Measurements from ENCODE around the gene BTBD9. TPM values are rescaled to one million over a fixed set of nuclear protein-coding genes. Genes with fewer than 3 reads are reported as not detected.

Gene BTBD9
- total RNA-seq, 6 experiments from 2014 or later, result 4.5 to 7.5 (median 5.7) TPM

DNA sequence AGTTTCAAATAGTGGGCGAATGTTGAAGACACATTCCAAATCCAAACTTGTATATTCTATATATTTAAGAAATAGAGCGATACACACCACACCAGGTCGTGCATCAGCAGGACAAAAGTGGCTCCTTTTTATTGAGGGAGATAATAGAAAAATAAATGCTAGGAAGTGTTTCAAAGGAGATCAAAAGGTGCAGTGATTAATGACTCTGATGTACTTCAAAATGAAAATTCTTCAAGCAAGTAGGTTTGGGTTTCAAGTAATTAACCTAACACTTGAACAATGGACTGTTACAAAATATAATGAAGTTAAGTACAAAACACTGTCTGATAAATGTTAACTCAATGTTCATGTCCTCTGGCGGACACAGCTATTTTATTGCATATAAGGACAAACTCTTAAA, 185.9 kb downstream of the BTBD9 start:
- TF ChIP-seq, protein P1, sequence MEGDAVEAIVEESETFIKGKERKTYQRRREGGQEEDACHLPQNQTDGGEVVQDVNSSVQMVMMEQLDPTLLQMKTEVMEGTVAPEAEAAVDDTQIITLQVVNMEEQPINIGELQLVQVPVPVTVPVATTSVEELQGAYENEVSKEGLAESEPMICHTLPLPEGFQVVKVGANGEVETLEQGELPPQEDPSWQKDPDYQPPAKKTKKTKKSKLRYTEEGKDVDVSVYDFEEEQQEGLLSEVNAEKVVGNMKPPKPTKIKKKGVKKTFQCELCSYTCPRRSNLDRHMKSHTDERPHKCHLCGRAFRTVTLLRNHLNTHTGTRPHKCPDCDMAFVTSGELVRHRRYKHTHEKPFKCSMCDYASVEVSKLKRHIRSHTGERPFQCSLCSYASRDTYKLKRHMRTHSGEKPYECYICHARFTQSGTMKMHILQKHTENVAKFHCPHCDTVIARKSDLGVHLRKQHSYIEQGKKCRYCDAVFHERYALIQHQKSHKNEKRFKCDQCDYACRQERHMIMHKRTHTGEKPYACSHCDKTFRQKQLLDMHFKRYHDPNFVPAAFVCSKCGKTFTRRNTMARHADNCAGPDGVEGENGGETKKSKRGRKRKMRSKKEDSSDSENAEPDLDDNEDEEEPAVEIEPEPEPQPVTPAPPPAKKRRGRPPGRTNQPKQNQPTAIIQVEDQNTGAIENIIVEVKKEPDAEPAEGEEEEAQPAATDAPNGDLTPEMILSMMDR (IDR thresholded peaks at IDR 0.05), result no peak
- TF ChIP-seq POLR2A (IDR thresholded peaks at IDR 0.05), result no peak
- ATAC-seq (no peak), DNase-seq (no peak)
- Histone ChIP-seq H3K4me3 (no peak overlapping the region), H3K36me3 (no peaks in the 10 kb centered on the region), H3K9me3 (no peaks in the 10 kb centered on the region), H3K27me3 (no peaks in the 10 kb centered on the region), H3K27ac (no peak overlapping the region), H3K4me1 (peaks cover 0 to 8% (median 3%) of the 10 kb centered on the region in 4 donors)
- intact Hi-C loops (cut with DNase I), result no loop called here
- WGBS (ENCODE audit: insufficient coverage, low coverage, low lambda C conversion rate, missing lambda C conversion rate), result 97% methylated on average over 4 of the region's 4 CpGs

DNA sequence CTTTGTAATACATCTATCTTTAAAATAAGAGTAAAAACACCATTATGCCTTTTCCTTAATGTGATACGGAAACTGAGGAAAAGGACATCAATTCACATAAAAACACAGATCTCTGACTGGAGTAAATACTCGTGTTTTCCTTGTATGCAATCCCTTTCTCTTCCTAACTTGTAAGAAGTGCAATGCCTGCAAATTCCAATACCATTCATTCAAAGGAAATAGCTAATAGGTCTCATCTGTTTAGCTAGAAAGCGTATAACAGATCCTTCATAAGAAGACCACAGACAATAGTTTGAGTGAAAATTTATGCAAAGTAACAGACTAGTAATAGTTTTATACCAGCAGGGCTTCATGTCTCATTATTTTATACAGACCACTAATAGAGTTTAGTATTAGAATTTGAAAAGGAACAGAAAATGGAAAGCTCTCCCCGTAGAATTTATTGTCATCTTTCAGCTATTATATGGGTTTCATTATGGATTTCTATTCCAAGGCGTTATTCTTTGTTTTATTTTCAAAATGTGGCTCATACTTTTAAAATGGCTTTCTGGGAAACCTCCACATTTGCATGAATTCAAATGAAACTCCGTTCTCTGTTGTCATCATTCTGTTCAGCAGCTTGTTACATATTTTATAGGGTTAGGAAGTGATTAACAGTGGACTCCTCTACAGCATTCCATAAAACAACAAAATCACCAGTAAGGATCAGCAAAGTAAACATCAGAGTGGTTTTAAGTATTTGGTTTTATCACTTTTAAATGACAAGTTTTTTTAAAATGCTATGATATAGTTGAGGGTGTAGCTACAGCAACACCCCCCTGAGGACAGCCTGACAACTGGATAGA, 186.7 kb downstream of the BTBD9 start:
- H3K4me1 ChIP-seq, result peaks cover 0 to 8% (median 3%) of the 10 kb centered on the region in 4 donors
- WGBS (ENCODE audit: insufficient coverage, low coverage, low lambda C conversion rate, missing lambda C conversion rate), result 93% methylated on average over 6 of the region's 6 CpGs
- ATAC-seq (no peak), DNase-seq (no peak)
- no peak overlapping the region for H3K4me3 ChIP-seq
- no peak for TF ChIP-seq POLR2A (IDR thresholded peaks at IDR 0.05)
- TF ChIP-seq, protein P1 (IDR thresholded peaks at IDR 0.05), result no peak
- H3K36me3 ChIP-seq, result no peaks in the 10 kb centered on the region
- no peak overlapping the region for H3K27ac ChIP-seq
- no peaks in the 10 kb centered on the region for H3K9me3 ChIP-seq
- no peaks in the 10 kb centered on the region for H3K27me3 ChIP-seq
- intact Hi-C loops (cut with DNase I), result no loop called here

DNA sequence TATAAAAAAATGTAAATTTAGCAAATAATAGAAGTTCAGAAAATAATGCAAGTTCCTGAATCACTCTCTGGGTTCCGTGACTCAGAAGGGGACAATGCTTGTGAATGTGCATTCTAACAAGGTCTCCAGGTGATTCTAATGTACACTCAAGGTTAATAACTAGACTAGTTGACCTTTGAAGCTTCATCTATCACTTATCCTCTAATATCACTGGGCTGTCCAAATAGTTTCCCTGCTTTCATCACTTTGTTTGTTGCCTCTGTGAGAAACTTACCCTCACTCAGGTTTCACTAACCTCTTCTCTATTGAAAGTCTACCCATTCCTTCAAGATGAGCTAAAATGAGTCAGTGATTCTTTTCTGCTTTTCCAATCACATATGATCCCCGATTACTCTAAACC, 189.0 kb downstream of the BTBD9 start:
- Histone ChIP-seq H3K4me1 (peaks cover 0 to 8% (median 3%) of the 10 kb centered on the region in 4 donors), H3K9me3 (no peaks in the 10 kb centered on the region), H3K4me3 (no peak overlapping the region), H3K27me3 (no peaks in the 10 kb centered on the region), H3K36me3 (no peaks in the 10 kb centered on the region), H3K27ac (no peak overlapping the region)
- no peak for DNase-seq
- intact Hi-C loops (cut with DNase I), result no loop called here
- no peak for TF ChIP-seq POLR2A (IDR thresholded peaks at IDR 0.05)
- TF ChIP-seq, protein P1 (IDR thresholded peaks at IDR 0.05), result no peak
- peak; percentile 51 to 88 (median 56) for ATAC-seq
- 70% methylated on average over 2 of the region's 2 CpGs for WGBS (ENCODE audit: insufficient coverage, low coverage, low lambda C conversion rate, missing lambda C conversion rate)

DNA sequence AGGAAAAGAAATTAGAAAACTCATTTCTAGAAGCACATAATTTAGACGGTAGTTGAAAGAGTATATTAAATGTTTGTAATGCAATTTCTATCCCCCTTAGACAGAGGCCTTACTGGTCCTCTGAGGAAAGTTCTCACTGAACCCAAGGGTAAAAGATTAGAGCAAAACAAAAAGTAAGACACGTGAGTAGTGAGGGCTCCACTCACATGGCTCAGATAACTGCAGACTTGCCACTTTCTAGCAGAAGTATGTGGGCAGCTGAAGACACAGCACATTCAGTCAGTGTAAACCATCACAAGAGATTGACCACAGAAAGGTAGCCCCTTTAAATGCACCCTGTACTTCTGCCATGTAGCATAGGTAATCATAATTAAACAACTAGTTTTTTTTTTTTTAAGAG, 193.8 kb downstream of the BTBD9 start:
- H3K27me3 ChIP-seq, result no peaks in the 10 kb centered on the region
- no peaks in the 10 kb centered on the region for H3K36me3 ChIP-seq
- no peak for DNase-seq
- TF ChIP-seq, protein P1 (IDR thresholded peaks at IDR 0.05), result no peak
- no peak for TF ChIP-seq POLR2A (IDR thresholded peaks at IDR 0.05)
- intact Hi-C loops (cut with DNase I), result no loop called here
- H3K4me3 ChIP-seq, result no peak overlapping the region
- peaks cover 0 to 7% (median 3%) of the 10 kb centered on the region in 4 donors for H3K4me1 ChIP-seq
- 61% methylated on average over 2 of the region's 2 CpGs for WGBS (ENCODE audit: insufficient coverage, low coverage, low lambda C conversion rate, missing lambda C conversion rate)
- H3K9me3 ChIP-seq, result no peaks in the 10 kb centered on the region
- peak in 1 of 4 donors; percentile 44 for ATAC-seq
- H3K27ac ChIP-seq, result no peak overlapping the region
